Limb (tissue), 2 donors: ENCODE measurements around the gene MOBP.
"Not testable (repeated sequence)": the region's sequence is repeated elsewhere in the genome, so short reads cannot be mapped to it uniquely, and the experiment has no call there.

Experiments used
- DNase-seq, 2 donors: peaks; one replicate each; pipeline ENCODE4 v3.0.0-alpha.2; 2016; ENCODE audit errors: extremely low spot score in 2 of 2

Gene MOBP

DNA sequence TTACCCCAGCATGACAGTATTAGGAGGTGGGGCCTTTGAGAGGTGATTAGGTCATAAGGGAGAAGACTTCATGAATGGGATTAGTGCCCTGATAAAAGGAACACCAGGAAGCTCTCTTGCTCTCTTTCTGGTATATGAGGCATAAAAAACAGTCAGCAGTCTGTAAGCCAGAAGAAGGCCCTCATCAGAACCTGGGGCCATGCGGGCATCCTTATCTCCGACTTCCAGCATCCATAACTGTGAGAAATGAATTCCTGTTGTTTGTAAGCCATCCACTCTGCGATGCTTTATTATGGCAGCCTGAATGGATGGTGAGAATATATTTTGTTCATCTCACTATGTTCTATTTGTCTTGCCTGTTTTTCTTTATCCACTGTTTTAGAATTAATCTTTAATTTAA is 17.7 kb upstream of the MOBP start:
- no peak for DNase-seq

DNA sequence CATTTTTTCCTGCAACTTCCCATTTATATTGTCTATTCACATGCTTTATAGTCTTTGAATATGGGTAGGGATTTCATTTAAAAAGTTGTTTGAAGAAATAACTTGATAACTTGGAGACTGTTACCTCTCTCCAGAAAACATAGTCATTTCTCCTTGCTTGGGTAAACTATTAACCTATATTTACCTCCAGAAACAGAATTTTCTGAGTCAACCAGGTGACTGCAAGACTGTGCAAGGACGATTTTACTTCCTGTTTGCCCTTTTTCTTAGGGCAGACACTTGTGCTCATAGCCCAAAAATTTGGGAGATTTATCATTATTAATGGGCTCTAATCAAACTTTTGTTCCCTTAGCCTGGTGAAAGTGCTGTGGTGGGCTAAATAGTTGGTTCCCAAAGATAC is 14.3 kb upstream of the MOBP start:
- DNase-seq: no peak

DNA sequence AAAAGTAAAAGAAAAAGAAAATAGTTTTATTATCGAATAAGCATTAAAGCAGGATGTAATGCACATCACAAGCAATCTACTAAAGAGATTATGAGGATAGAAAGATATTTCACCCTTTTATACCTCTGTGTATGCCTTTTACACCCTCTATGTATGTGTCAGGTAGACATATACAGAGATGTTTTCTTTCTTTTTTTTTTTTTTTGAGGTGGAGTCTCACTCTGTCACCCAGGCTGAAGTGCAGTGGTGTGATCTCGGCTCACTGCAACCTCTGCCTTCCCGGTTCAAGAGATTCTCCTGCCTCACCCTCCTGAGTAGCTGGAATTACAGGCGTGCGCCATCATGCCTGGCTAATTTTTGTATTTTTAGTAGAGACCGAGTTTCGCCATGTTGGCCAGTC is 13.6 kb upstream of the MOBP start:
- DNase-seq: not testable (repeated sequence)

DNA sequence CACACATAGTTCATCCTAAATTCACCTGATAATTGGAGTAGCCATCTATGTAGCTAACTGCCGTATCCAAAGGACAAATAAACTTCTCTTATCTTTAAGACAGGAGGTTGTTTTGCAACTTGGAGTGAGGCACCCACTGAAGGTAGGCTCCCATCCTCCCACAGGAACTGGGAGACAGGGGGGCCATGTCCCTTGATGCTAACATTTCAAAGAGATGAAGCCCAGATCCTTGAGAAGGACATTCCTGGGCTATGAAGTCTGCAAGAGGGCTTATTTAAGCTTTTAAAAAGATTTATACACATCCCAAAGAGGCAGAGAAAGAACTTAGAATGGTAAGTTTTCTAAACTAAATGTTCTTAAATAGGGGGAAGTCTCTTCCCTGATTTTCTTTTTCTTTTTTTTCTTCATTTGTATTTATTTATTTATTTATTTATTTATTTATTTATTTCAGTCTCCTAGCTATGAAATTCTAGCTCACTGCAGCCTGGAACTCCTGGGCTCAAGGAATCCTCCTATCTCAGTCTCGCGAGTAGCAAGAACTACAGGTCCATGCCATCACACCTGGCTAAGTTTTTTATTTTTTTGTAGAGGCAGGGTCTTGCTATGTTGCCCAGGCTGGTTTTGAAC is 12.8 kb upstream of the MOBP start:
- no peak for DNase-seq

DNA sequence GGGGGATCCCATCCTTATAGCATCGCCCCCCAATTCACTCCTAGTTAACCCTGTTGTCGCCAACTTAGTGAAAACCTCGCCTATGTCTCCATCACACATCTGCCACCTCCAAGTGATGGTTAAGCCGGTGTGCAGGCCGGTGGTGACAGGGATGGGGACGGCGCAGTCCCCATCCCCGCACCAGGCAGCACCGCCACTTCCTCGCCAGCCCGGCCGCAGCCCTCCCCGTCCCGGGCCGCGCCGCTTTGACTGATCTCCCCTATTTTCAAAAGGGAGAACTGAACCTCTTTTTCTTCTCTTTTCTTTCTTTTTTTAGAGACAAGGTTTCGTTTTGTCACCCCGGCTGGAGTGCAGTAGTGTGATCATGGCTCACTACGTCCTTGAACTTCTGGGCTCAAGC is 11.3 kb upstream of the MOBP start:
- no peak for DNase-seq

DNA sequence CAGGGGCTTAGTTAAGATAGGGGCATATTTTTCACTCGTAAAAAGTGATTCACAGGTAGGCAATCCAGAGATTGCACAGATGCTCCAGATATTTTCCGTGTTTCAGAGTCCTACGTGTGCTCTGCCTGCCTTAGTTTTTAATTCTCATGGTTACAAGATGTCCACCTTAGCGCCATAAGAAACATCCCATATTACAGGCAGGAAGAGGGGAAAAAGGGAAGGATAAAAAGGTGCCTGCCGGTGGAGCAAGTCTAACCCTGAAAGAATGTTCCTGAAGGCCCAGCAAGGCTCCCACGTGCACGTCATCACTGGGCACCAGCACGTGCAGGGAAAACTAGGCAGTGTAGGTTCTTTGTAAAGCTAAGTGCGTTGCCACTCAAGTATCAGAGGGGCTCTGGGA is 10.1 kb upstream of the MOBP start:
- DNase-seq: no peak

DNA sequence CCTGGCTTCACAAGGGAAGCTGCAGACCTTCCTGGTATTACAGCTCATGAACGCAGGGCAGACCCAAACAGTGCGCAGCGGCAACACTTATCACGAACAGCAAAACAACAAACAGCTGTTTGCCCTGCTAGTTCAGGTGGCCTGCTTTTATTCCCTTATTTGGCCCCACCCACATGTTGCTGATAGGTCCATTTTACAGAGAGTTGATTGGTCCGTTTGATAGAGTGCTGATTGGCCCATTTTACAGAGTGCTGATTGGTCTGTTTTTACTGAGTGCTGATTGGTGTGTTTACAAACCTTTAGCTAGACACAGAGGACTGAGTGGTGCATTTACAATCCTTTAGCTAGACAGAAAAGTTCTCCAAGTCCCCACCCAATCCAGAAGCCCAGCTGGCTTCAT is 8.9 kb upstream of the MOBP start:
- DNase-seq: not testable (repeated sequence)

DNA sequence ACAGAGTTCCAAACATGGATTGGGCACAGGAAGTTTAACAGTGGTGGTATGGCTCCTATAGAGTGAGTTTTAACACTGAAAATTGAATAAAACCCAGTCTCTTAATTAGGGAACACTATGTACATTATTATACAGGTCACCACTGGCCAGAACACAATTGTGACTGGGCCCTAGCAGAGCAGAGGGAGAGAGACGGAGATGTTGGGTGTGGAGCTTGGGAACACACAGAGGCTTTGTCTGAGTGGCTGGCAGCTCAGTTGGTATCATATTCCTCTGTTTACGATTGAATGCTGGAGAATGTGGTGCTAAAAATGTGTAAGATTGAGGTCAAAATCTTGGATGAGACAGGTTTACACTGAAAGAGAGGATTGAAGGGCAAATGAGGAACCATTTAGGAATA is 6.8 kb upstream of the MOBP start:
- DNase-seq: no peak

DNA sequence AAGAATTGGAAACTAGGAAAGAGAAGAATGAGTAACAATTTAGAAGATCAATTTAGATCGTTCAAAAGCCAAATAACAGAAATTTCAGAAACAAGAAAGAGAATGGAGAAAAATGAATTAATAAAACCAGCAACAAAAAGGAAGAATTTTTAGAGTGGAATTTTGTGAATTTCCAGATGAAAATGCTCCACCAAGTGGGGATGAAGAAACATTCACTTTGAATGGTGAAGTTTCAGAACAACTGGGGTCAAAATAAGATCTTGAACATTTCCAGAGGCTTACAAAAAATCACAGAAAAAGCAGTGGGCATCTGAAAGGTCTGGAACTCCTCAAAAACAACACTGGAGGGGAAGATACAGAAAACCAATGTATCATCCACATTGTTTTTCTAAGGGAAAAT is 4.2 kb upstream of the MOBP start:
- no peak for DNase-seq

DNA sequence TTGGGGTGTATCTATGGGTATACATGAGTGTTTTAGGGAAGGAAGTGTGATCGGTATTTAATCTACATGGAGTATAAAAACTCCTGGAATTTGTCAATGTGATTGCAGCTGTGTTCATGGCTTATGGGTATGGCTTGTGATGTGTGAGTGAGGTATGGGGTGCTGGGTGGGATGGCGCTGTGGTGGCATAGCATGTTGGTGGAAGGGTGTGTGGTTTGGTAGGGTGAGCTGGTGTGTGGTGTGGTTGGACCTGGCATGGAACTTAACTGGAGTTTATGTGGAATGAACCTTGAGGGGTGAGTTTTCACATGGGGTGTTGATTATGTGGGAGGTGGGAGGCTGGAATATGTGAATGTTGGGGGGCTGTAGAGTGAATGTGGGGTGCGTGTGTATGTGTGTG is 492 bp upstream of the MOBP start:
- DNase-seq: no peak

DNA sequence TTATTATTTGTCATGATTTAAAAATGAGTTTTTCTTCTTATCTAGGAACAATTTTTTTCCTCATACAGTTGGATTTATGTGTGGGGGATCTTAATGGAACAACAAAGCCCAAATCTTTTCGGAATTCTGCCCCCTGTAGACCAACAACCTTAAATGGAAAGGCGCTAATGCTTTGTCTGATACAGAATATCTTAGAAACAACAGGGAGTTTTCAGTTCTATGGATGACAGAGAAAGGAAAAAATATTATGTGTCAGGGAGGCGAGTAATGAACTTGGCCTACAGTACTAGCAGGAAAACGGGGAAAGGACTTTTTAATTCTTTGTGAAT is 592 bp downstream of the MOBP start:
- no peak for DNase-seq

DNA sequence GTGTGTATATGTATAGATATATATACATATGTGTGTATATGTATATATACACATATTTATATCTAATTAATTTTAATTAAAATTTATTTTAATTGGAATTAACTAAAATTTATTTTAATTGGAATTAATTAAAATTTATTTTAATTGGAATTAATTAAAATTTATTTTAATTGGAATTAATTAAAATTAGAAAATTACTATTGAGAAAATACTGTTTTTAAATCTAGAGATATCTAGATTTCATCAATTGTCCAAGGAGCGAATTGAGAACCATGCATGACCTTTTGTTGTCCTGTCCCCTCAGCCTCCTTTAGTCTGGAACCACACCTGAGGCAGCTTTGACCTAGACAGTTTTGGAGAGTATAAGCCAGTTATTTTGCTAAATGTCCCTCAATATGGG is 1.8 kb downstream of the MOBP start:
- no peak for DNase-seq

DNA sequence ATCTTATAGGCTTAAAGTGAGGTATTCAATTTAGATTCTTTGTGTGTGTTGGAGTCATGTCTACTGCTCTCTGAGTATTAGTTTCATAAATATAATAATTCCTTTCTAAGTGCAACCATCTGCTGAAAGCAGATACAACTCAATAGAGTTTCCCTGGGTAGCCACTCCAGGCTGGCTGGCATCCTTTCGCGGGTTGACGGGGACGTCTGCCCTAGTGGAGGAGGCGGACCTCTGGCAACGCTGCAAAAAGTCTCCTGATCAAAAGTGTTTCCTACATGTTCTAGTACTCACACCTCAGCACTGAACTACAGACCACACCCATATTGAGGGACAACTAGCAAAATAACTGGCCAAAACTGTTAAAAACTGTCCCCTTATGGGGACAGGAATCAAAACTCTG is 2.5 kb downstream of the MOBP start:
- no peak for DNase-seq

DNA sequence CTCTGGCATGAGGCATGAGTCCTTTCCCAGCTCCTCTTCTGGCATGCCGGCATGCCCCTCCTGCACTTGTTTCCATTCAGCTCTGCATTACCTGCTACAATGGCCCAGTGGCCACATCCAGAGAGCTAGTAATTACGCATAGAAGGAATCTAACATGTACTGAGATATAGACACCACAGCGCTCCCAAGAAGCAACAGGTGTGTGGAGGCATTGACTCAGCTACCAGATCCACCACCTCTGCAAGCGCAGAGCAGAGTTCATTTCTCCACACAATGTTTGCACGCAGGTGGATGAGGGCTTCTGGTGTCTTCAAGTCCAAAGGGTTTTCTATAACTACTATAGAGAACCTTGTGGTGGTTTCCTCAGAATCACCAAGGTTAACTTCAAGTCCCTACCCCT is 4.2 kb downstream of the MOBP start:
- DNase-seq: no peak

DNA sequence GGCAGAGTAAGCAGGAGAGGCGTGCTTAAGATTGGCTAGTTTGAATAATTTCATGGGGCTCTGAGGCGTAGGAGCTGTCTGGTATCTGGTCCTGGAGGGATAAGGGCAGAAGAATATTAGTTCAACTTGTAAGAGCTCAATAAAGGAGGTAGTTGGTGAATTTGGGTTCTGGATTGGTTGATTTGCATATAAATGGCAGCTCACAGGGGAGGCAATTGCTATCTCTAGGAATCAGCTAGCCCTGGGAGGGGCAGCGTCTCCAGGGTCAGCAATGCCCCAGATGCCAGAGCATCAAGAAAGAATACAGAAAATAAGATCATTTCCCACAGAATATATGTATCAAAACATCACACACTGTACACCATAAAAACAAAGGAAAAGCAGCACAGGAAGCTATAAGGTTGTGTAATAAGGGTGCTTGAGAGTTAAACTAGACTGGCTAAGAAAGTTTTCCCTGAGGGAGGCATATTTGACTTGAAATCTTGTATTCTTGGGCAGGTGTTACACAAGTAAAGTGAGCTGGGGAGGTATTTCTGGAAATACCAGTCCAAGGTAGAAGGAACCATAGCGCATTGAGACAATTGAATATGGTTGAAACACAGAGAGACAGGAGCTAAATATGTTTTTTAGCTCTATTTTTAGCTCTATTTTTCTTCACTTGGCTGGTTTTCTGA is 6.1 kb downstream of the MOBP start:
- no peak for DNase-seq

DNA sequence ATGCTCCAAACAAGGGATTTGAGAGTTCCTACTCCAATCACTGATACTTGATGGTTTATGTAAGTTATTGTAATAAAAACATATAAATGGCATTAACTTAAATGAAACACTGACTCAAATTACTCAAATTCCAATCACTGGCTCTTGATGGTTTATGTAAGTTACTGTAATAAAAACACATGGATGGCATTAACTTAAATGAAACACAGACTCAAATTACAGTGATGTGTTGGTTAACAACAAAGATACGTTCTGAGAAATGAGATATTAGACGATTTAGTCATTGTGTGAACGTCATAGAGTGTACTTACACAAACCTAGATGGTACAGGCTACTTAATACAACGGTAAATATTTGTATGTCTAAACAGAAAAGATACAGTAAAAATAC is 6.6 kb downstream of the MOBP start:
- no peak for DNase-seq

DNA sequence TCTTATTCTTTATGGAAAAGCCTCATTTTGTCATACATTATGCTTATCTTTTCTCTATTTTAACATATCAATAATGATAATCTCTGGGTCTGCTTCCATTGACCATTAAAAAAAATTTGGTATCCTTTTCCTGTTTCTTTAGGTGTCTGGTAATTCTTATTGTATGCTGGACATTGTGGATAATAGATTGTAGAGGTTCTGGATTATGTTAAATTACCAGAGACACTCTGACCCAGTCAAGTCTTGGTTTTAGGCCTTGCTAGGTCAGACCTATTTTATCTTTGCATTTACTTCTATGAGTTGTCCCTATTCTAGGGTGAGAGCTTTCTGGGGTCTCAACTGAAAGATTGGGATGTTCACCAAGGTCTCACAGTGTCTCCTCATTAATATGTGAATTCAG is 9.3 kb downstream of the MOBP start:
- DNase-seq: no peak

DNA sequence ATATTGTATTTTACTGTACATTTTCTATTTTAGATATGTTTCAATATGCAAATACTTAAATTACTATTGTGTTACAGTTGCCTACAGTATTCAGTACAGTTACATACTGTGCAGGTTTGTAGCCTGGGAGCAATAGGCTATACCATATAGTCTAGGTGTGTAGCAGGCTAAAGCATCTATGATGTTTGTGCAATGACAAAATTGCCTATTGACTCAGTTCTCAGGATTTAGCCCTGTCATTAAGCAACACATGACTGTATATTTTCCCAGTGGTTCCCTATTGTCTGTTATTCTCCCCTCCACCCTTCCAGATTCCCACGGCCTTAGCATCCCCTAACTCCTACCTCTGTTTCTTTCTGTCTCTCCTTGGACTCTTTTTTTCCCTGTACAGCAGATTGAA is 10.7 kb downstream of the MOBP start:
- no peak for DNase-seq

DNA sequence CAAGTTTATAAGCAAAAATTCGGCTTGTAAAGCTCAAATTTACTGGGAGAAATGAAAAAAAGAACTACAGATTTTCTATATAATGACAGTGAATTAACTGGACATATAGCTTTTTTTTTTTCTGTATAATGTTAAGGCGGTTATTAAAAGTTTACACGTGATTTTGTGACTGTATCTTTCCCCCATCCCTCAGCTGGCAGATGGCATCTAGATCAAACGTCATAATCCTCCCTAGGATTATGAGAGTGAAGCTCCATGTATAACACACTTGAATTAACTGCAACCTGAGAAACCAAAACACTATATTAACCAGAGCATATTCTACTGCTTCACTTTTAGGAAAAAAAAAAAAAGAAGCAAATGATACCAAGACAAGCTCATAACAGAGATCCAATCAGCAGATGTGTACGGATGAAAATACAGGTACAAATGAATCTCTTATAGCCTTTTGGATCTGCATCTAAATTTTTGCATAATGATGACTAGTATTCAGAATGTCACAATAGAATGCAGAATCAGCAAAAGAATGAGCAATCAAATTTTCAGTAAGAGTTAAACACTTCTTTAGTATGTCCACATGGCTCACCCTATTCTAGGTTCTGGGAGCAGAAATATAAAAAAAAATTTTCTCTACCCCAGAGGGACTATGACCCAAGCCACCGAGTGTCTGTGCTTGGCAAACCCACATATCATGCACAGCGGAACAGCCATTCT is 12.4 kb downstream of the MOBP start:
- DNase-seq: no peak

DNA sequence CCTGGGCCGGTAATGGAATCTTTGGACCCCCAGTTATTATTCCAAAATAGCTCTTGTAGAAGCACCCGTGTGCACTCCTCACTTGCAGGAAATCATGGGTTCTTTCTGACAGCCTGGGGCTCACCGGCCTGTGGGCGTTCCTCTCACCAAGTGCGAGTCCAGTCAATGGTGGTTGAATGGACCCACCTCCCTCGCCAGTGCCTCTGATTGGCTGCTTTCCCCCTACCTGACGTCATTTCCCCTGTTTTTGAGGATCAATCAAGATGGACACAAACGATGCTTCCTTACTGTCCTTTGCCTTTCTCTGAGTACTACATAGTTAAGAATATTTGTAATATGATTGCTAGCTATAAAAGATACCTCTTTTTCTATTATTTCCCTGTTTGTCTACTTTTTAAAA is 18.1 kb downstream of the MOBP start:
- DNase-seq: no peak

DNA sequence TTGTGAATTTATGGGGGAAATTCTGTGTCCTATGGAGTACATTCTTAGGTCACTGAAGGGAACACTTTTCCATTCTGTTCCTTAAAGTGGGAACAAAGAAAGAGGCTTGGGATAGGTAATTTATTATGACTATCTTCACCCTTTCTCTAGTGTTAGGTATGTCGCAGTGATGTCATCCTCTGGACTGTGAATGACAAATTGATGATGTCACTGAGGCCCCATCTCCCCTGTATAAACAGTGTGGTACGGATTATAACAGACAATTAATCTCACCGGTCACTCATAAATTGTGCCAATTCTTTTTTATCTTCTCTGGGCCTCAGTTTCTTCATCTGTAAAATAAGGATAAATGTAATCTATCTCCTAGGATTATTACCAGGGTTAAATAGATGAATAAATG is 23.5 kb downstream of the MOBP start:
- no peak for DNase-seq

DNA sequence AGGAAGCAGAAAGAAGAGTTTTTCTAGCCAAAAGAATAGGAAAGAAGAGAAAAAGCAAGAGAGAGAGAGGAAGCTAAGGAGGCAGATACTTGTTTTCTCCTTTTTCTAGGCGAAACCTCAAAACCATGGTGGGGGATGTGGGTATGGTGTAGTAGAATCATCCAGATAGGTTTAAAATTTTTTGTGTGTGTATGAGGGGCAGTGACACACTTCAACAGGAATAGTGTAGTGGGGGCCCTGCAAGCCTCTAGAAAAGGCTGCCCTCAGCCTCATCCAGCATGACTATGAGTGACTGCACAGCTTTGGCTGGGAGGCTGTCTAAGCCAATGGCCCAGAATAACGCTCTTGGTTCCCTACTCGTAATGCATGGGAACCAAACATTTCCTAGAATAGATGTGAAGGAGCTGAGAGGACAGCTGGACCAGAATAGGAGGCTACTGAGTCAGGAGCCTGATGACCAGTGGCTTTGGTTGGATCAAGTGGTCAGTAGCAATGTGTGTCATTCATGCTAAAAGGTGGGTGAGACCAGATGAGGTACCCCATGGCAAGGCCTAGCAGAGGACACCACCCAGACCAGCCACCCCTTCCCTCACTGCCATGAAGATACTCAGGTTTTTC is 24.4 kb downstream of the MOBP start:
- no peak for DNase-seq

DNA sequence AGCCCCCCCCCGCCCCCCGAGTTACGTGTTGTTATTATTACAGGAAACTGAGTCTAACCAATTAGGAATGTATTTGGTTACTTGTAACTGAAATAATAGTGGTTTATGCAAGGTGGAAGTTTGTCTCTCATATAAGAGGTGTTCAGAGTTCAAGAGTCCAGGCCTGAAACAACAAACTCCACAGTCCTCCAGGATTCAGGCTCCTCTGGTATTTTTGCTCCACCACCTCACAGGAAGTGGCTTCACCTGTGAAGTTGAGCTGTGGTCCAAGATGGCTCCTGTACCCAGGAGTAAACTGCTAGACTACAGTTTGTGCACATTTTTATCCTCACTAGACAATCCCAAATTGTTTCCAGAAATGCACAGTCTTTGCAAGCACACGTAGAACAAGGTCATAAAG is 27.3 kb downstream of the MOBP start:
- DNase-seq: no peak
